Common myeloid progenitor, CD34-positive (primary cell): Measurements from ENCODE around the gene WDR1.

Experiments used
- CTCF ChIA-PET: fragments of 350-600 bp; sonication (Branson Sonifier 250); formaldehyde crosslinking; loops from one replicate; lab custom pipeline; 2021; ENCODE audit warnings: antibody characterized with exemption; lab: Charles Lee
- POLR2A ChIA-PET: fragments of 350-600 bp; sonication (Branson Sonifier 250); formaldehyde crosslinking; loops from one replicate; lab custom pipeline; 2021; ENCODE audit warnings: antibody characterized with exemption; lab: Charles Lee
- DNase-seq, 3 donors: peaks; one replicate each; pipeline versions ENCODE4 v3.0.0 to v3.0.0-alpha.2; 2013
- H3K27ac ChIP-seq, 2 experiments: 1 replicate in 1 of 2; 2 replicates in 1 of 2; pipeline ENCODE4 v1.7.0; 2013; ENCODE audit warnings: inconsistent platforms in 2 of 2, low read length in 2 of 2, mild to moderate bottlenecking in 2 of 2, low read depth in 1 of 2, moderate library complexity in 1 of 2; ENCODE audit not compliant: severe bottlenecking in 2 of 2, insufficient read depth in 1 of 2, poor library complexity in 1 of 2
- H3K27me3 ChIP-seq, 5 experiments: replicated peaks in 2 of 5; 1 replicate in 3 of 5; 2 replicates in 2 of 5; pipeline versions ENCODE4 v1.6.1 to v1.7.0; 2013; ENCODE audit warnings: low read length in 4 of 5, mild to moderate bottlenecking in 2 of 5, moderate library complexity in 2 of 5, inconsistent platforms in 1 of 5; ENCODE audit not compliant: insufficient read depth in 5 of 5, control insufficient read depth in 4 of 5
- H3K36me3 ChIP-seq, 4 experiments: 1 replicate in 2 of 4; 2 replicates in 2 of 4; pipeline versions ENCODE4 v1.6.1 to v1.7.0; 2013; ENCODE audit warnings: low read length in 3 of 4, control low read depth in 1 of 4, mild to moderate bottlenecking in 1 of 4; ENCODE audit not compliant: control insufficient read depth in 4 of 4, insufficient read depth in 4 of 4
- H3K4me1 ChIP-seq, 4 experiments: 1 replicate in 3 of 4; 2 replicates in 1 of 4; pipeline versions ENCODE4 v1.6.1 to v1.7.1; 2013; ENCODE audit warnings: low read length in 3 of 4, mild to moderate bottlenecking in 3 of 4, control low read depth in 1 of 4, inconsistent platforms in 1 of 4, moderate library complexity in 1 of 4; ENCODE audit not compliant: control insufficient read depth in 4 of 4, insufficient read depth in 4 of 4; ENCODE audit errors: control extremely low read depth in 1 of 4
- H3K4me3 ChIP-seq, 7 experiments: 1 replicate in 4 of 7; 2 replicates in 3 of 7; pipeline versions ENCODE4 v1.5.1 to v1.7.0; 2013; ENCODE audit warnings: mild to moderate bottlenecking in 7 of 7, low read length in 6 of 7, moderate library complexity in 6 of 7, inconsistent platforms in 2 of 7, low read depth in 2 of 7, control low read depth in 1 of 7; ENCODE audit not compliant: insufficient read depth in 4 of 7, control insufficient read depth in 1 of 7; ENCODE audit errors: extremely low read depth in 1 of 7
- H3K9me3 ChIP-seq, 5 experiments: 1 replicate in 4 of 5; 2 replicates in 1 of 5; pipeline versions ENCODE4 v1.6.1 to v1.7.1; 2013; ENCODE audit warnings: low read length in 4 of 5, mild to moderate bottlenecking in 2 of 5, inconsistent platforms in 1 of 5, low read depth in 1 of 5, moderate library complexity in 1 of 5; ENCODE audit not compliant: control insufficient read depth in 4 of 5, insufficient read depth in 2 of 5; ENCODE audit errors: control extremely low read depth in 1 of 5
- WGBS: methylation state at CpG from one replicate; pipeline ENCODE4 v1.1.5; 2013; ENCODE audit not compliant: insufficient coverage; 5-methylcytosine and 5-hydroxymethylcytosine counted together

Gene WDR1

GRCh38 chr4:10026485-10026884 is 90.1 kb downstream of the WDR1 start:
- Histone ChIP-seq H3K4me3 (no peak overlapping the region), H3K27me3 (peaks cover 0 to 2% (median 0%) of the 10 kb centered on the region in 5 experiments), H3K4me1 (peaks cover 2 to 18% (median 12%) of the 10 kb centered on the region in 4 experiments), H3K27ac (no peak overlapping the region), H3K9me3 (no peaks in the 10 kb centered on the region), H3K36me3 (no peaks in the 10 kb centered on the region)
- ChIA-PET CTCF (interaction anchor here (1.2 to 6.1 kb wide), 3 partner anchors 12 to 37 kb away, joined by 3 to 26 read pairs (median 3); no protein-coding TSS in a partner anchor), POLR2A (no interaction called here)
- DNase-seq = no peak
- WGBS = 78% methylated on average over 8 of the region's 9 CpGs

- CTCF ChIA-PET = interaction anchor here (6.1 kb wide), 1 partner anchor 10 kb away, joined by 26 read pairs; no protein-coding TSS in a partner anchor
Observed at GRCh38 chr4:10025230-10025806, 91.3 kb downstream of the WDR1 start.

More at GRCh38 chr4:10025230-10025806, 91.3 kb downstream of the WDR1 start:
- Histone ChIP-seq H3K9me3 (no peaks in the 10 kb centered on the region), H3K36me3 (no peaks in the 10 kb centered on the region), H3K27me3 (peaks cover 0 to 2% (median 0%) of the 10 kb centered on the region in 5 experiments), H3K4me3 (no peak overlapping the region), H3K4me1 (peaks cover 2 to 28% (median 21%) of the 10 kb centered on the region in 4 experiments), H3K27ac (no peak overlapping the region)
- POLR2A ChIA-PET = no interaction called here
- 100% methylated on average over 1 of the region's 3 CpGs for WGBS
- no peak for DNase-seq
